Nephron progenitor cell (in vitro differentiated cells): ENCODE measurements around the gene SLC12A4.
A peak's percentile ranks its signal among the peaks of the same experiment; 100 is the strongest.

ENCODE experiments used
- DNase-seq: peaks from one replicate; pipeline ENCODE4 v3.0.0; 2021
- H3K27ac Mint-ChIP-seq: 2 replicates; pipeline ENCODE4 v1.8.0; 2021; ENCODE audit warnings: mild to moderate bottlenecking, moderate library complexity, mixed read lengths
- H3K27me3 Mint-ChIP-seq: 2 replicates; pipeline ENCODE4 v1.8.0; 2021; ENCODE audit warnings: mild to moderate bottlenecking, low read depth, mixed read lengths; ENCODE audit not compliant: poor library complexity
- H3K36me3 Mint-ChIP-seq: 2 replicates; pipeline ENCODE4 v1.8.0; 2021; ENCODE audit warnings: low read depth, mixed read lengths
- H3K4me1 Mint-ChIP-seq: 2 replicates; pipeline ENCODE4 v1.8.0; 2021; ENCODE audit warnings: mixed read lengths
- H3K4me3 Mint-ChIP-seq: 2 replicates; pipeline ENCODE4 v1.8.0; 2021; ENCODE audit warnings: mild to moderate bottlenecking, moderate library complexity, mixed read lengths
- H3K9me3 Mint-ChIP-seq: 2 replicates; pipeline ENCODE4 v1.8.0; 2021; ENCODE audit warnings: mild to moderate bottlenecking, moderate library complexity, mixed read lengths
- CTCF ChIP-seq: fragments of 200-600 bp; sonication (generic); IDR thresholded peaks from 2 replicates; pipeline ENCODE4 v1.5.0; 2021; ENCODE audit warnings: antibody characterized with exemption

Gene SLC12A4

GRCh38 chr16:67933805-67934204 lies 34.6 kb downstream of the SLC12A4 start:
- Mint-ChIP-seq H3K9me3 (no peaks in the 10 kb centered on the region), H3K4me3 (peak overlapping the region; percentile 52), H3K4me1 (peaks cover 29% of the 10 kb centered on the region), H3K36me3 (peaks cover 6% of the 10 kb centered on the region), H3K27ac (no peak overlapping the region), H3K27me3 (peaks cover 13% of the 10 kb centered on the region)
- no peak for TF ChIP-seq CTCF
- DNase-seq, result no peak

GRCh38 chr16:67932462-67932840 lies 36.0 kb downstream of the SLC12A4 start:
- Mint-ChIP-seq H3K27me3 (peaks cover 13% of the 10 kb centered on the region), H3K4me3 (no peak overlapping the region), H3K9me3 (no peaks in the 10 kb centered on the region), H3K4me1 (peaks cover 28% of the 10 kb centered on the region), H3K36me3 (peaks cover 11% of the 10 kb centered on the region), H3K27ac (no peak overlapping the region)
- DNase-seq, result no peak
- no peak for TF ChIP-seq CTCF

GRCh38 chr16:67931712-67932461 lies 36.5 kb downstream of the SLC12A4 start, which contains the start of gene CTRL:
TSS of gene CTRL (minus strand) at chr16:67931862. CDS start at chr16:67931852, 10 bp downstream.
- peaks cover 23% of the 10 kb centered on the region for H3K4me1 Mint-ChIP-seq
- no peak within 1 kb of the TSS for H3K4me3 Mint-ChIP-seq
- DNase-seq, result no peak
- peaks cover 11% of the 10 kb centered on the region for H3K36me3 Mint-ChIP-seq
- TF ChIP-seq CTCF, result no peak
- H3K9me3 Mint-ChIP-seq, result no peaks in the 10 kb centered on the region
- no peak within 1 kb of the TSS for H3K27ac Mint-ChIP-seq
- H3K27me3 Mint-ChIP-seq, result peaks cover 13% of the 10 kb centered on the region

GRCh38 chr16:67930678-67931211 lies 37.7 kb downstream of the SLC12A4 start:
- no peak overlapping the region for H3K4me3 Mint-ChIP-seq
- TF ChIP-seq CTCF, result no peak
- no peak overlapping the region for H3K27ac Mint-ChIP-seq

GRCh38 chr16:67930191-67930590 lies 38.2 kb downstream of the SLC12A4 start:
- Mint-ChIP-seq H3K27me3 (peaks cover 11% of the 10 kb centered on the region), H3K4me1 (peaks cover 31% of the 10 kb centered on the region), H3K27ac (no peak overlapping the region), H3K36me3 (peaks cover 11% of the 10 kb centered on the region), H3K9me3 (no peaks in the 10 kb centered on the region), H3K4me3 (no peak overlapping the region)
- no peak for DNase-seq
- no peak for TF ChIP-seq CTCF

More at GRCh38 chr16:67930678-67931211, 37.7 kb downstream of the SLC12A4 start:
- Mint-ChIP-seq H3K27me3 (peaks cover 13% of the 10 kb centered on the region), H3K9me3 (no peaks in the 10 kb centered on the region), H3K36me3 (peaks cover 11% of the 10 kb centered on the region), H3K4me1 (peaks cover 30% of the 10 kb centered on the region)
- DNase-seq, result no peak
